ENCODE results near the gene PLCH1. TPM values are rescaled to one million over a fixed set of nuclear protein-coding genes. Genes with fewer than 3 reads are reported as not detected.
"Not testable (repeated sequence)": the region's sequence is repeated elsewhere in the genome, so short reads cannot be mapped to it uniquely, and the experiment has no call there.

Gene PLCH1
- total RNA-seq, 1 experiment from 2014 or later: 3.8 TPM

- no peak for TF ChIP-seq ATF3 (IDR thresholded peaks at IDR 0.05)
Observed at GRCh38 chr3:155640098-155640497, 104.8 kb downstream of the PLCH1 start (continued).

GRCh38 chr3:155639462-155640055 is 105.3 kb downstream of the PLCH1 start:
- Histone ChIP-seq H3K4me3 (replicated peaks in 1 of 2; ENCODE audit: low read depth in 1 of 2, low read length in 2 of 2) (no peak overlapping the region), H3K79me2 (ENCODE audit: insufficient read depth, low read length) (no peaks in the 10 kb centered on the region), H4K20me1 (ENCODE audit: insufficient read depth) (no peaks in the 10 kb centered on the region), H3K9me3 (ENCODE audit: control insufficient read depth in 1 of 2, insufficient read depth in 1 of 2, low read depth in 1 of 2, low read length in 2 of 2) (no peaks in the 10 kb centered on the region), H3K27me3 (ENCODE audit: insufficient read depth, low read length) (no peaks in the 10 kb centered on the region), H3K36me3 (ENCODE audit: control insufficient read depth in 1 of 2, insufficient read depth in 2 of 2, low read length in 2 of 2) (no peaks in the 10 kb centered on the region), H2AFZ (ENCODE audit: low read depth, low read length, poor library complexity, severe bottlenecking) (no peak overlapping the region), H3K9me2 (ENCODE audit: insufficient read depth) (no peaks in the 10 kb centered on the region), H3K4me1 (ENCODE audit: control insufficient read depth in 1 of 2, insufficient read depth in 2 of 2, low read length in 2 of 2) (peaks cover 0 to 6% of the 10 kb centered on the region in 2 experiments; a peak in 1 of 4 replicates), H3K27ac (ENCODE audit: low read depth, low read length) (no peak overlapping the region), H3K9ac (ENCODE audit: low read length) (no peak overlapping the region), H3K4me2 (ENCODE audit: low read length) (no peak overlapping the region)
- ATAC-seq (no peak), DNase-seq (ENCODE audit: low read depth, low spot score) (no peak)
- ChIA-PET RAD21 (ENCODE audit: low non-redundant PET in 1 of 2, low total read pairs in 2 of 2, uncharacterized antibody in 2 of 2, unreplicated experiment in 2 of 2) (no interaction called here), POLR2A (no interaction called here), CTCF (no interaction called here)
- intact Hi-C loops (cut with micrococcal nuclease): no loop called here
- TF ChIP-seq REST (IDR thresholded peaks at IDR 0.05; ENCODE audit: low read depth): no peak
- TF ChIP-seq ATF3 (IDR thresholded peaks at IDR 0.05): no peak
- TF ChIP-seq POLR2AphosphoS5 (IDR thresholded peaks at IDR 0.05; ENCODE audit: low read depth, low read length): no peak
- no peak for TF ChIP-seq FOSL1 (IDR thresholded peaks at IDR 0.05; ENCODE audit: low read depth)
- no peak for TF ChIP-seq ZBTB33 (IDR thresholded peaks at IDR 0.05; ENCODE audit: extremely low read depth, insufficient replicate concordance, low read length)
- no peak for TF ChIP-seq CBX3 (IDR thresholded peaks at IDR 0.05; ENCODE audit: low read depth)
- no peak for TF ChIP-seq EGR1 (IDR thresholded peaks at IDR 0.05; ENCODE audit: low read depth)
- TF ChIP-seq ELF1 (IDR thresholded peaks at IDR 0.05; ENCODE audit: borderline replicate concordance, low read depth): no peak
- TF ChIP-seq POLR2A (IDR thresholded peaks at IDR 0.05; ENCODE audit: borderline replicate concordance, extremely low read depth, insufficient read depth, insufficient read length): no peak
- no TSS peak for BruUV-seq (replicated peaks)

- H3K27ac ChIP-seq (ENCODE audit: low read depth, low read length); POLR2A ChIA-PET; H3K4me2 ChIP-seq (ENCODE audit: low read length); CTCF ChIA-PET; H4K20me1 ChIP-seq (ENCODE audit: insufficient read depth); H3K4me3 ChIP-seq (replicated peaks in 1 of 2; ENCODE audit: low read depth in 1 of 2, low read length in 2 of 2); H3K79me2 ChIP-seq (ENCODE audit: insufficient read depth, low read length); H3K27me3 ChIP-seq (ENCODE audit: insufficient read depth, low read length); H3K9ac ChIP-seq (ENCODE audit: low read length); ATAC-seq; intact Hi-C loops (cut with micrococcal nuclease); H3K36me3 ChIP-seq (ENCODE audit: control insufficient read depth in 1 of 2, insufficient read depth in 2 of 2, low read length in 2 of 2); DNase-seq (ENCODE audit: low read depth, low spot score); BruUV-seq (replicated peaks); RAD21 ChIA-PET (ENCODE audit: low non-redundant PET in 1 of 2, low total read pairs in 2 of 2, uncharacterized antibody in 2 of 2, unreplicated experiment in 2 of 2); H3K9me3 ChIP-seq (ENCODE audit: control insufficient read depth in 1 of 2, insufficient read depth in 1 of 2, low read depth in 1 of 2, low read length in 2 of 2); H3K4me1 ChIP-seq (ENCODE audit: control insufficient read depth in 1 of 2, insufficient read depth in 2 of 2, low read length in 2 of 2); H2AFZ ChIP-seq (ENCODE audit: low read depth, low read length, poor library complexity, severe bottlenecking); H3K9me2 ChIP-seq (ENCODE audit: insufficient read depth): not testable (repeated sequence)
Observed at GRCh38 chr3:155638461-155638860, 106.4 kb downstream of the PLCH1 start.
